ENCODE data around the gene HSPA9. TPM values are rescaled to one million over a fixed set of nuclear protein-coding genes. Genes with fewer than 3 reads are reported as not detected.
A peak's percentile ranks its signal among the peaks of the same experiment; 100 is the strongest.

HSPA9 gene
- total RNA-seq, 1 donor from 2014 or later = 290 TPM

- ATAC-seq (ENCODE audit: poor library complexity) (no peak), DNase-seq (no peak)
- intact Hi-C loops (cut with DNase I) = no loop called here
Measured at GRCh38 chr5:138568061-138568824, 7.0 kb downstream of the HSPA9 start.

- intact Hi-C loops (cut with DNase I) = no loop called here
- ATAC-seq (ENCODE audit: poor library complexity) = no peak
- no peak for DNase-seq
Measured at GRCh38 chr5:138566792-138567191, 8.4 kb downstream of the HSPA9 start.

- no peak for ATAC-seq (ENCODE audit: poor library complexity)
- no peak for DNase-seq
- intact Hi-C loops (cut with DNase I) = no loop called here
Measured at GRCh38 chr5:138565100-138565821, 9.9 kb downstream of the HSPA9 start.

- DNase-seq = no peak
- no peak for ATAC-seq (ENCODE audit: poor library complexity)
- intact Hi-C loops (cut with DNase I) = no loop called here
Measured at GRCh38 chr5:138564242-138564641, 11.0 kb downstream of the HSPA9 start.

- ATAC-seq (ENCODE audit: poor library complexity) (no peak), DNase-seq (no peak)
- intact Hi-C loops (cut with DNase I) = no loop called here
Measured at GRCh38 chr5:138563340-138564118, 11.7 kb downstream of the HSPA9 start.

- DNase-seq (no peak), ATAC-seq (ENCODE audit: poor library complexity) (no peak)
- intact Hi-C loops (cut with DNase I) = no loop called here
Measured at GRCh38 chr5:138560971-138561370, 14.2 kb downstream of the HSPA9 start.

DNA sequence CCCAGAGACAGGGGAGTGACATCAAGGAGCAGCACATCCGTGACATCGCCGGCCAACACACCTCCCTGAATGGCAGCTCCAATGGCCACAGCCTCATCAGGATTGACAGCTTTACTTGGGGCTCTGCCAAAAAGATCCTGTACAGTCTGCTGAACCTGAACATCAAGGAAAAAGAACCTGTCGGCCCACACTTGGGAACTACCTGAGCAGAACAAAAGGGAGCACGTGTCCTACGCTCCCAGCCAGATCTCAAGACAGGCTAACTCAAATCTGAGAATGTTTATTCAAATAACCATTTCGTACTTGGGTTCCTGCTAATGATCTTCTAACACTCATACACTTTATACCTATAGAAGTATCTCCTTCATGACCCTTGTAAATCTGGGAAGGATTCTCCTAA is 15.3 kb downstream of the HSPA9 start:
- no peak for DNase-seq
- no peak for ATAC-seq (ENCODE audit: poor library complexity)
- intact Hi-C loops (cut with DNase I) = no loop called here

DNA sequence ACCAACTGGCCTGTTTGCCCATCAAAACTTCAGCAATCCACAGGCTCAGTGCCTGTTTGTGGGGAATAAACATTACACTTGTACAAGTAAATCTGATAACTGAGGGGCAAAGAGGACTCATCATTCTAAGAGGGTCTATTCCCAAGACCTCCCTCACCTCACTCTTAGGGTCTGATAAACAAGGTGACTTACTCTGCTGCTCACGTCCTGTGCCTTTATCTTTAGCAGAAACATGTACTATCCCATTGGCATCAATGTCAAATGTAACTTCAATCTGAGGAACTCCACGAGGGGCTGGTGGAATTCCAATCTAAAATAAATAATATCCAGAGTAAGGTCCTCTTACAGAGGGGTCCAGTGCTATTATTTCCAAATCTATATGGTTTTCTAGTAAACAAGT is 17.5 kb downstream of the HSPA9 start:
- DNase-seq (no peak), ATAC-seq (ENCODE audit: poor library complexity) (no peak)
- intact Hi-C loops (cut with DNase I) = no loop called here

GRCh38 chr5:138554143-138554542 is 21.1 kb downstream of the HSPA9 start:
- DNase-seq (no peak), ATAC-seq (ENCODE audit: poor library complexity) (no peak)
- intact Hi-C loops (cut with DNase I) = no loop called here

- no peak for ATAC-seq (ENCODE audit: poor library complexity)
- intact Hi-C loops (cut with DNase I) = no loop called here
- DNase-seq = no peak
Measured at GRCh38 chr5:138553437-138554095, 21.6 kb downstream of the HSPA9 start.

GRCh38 chr5:138552657-138553056 is 22.5 kb downstream of the HSPA9 start:
- intact Hi-C loops (cut with DNase I) = no loop called here
- ATAC-seq (ENCODE audit: poor library complexity) (no peak), DNase-seq (no peak)

GRCh38 chr5:138549414-138549813 is 25.8 kb downstream of the HSPA9 start:
- DNase-seq (no peak), ATAC-seq (ENCODE audit: poor library complexity) (no peak)
- intact Hi-C loops (cut with DNase I) = no loop called here

DNA sequence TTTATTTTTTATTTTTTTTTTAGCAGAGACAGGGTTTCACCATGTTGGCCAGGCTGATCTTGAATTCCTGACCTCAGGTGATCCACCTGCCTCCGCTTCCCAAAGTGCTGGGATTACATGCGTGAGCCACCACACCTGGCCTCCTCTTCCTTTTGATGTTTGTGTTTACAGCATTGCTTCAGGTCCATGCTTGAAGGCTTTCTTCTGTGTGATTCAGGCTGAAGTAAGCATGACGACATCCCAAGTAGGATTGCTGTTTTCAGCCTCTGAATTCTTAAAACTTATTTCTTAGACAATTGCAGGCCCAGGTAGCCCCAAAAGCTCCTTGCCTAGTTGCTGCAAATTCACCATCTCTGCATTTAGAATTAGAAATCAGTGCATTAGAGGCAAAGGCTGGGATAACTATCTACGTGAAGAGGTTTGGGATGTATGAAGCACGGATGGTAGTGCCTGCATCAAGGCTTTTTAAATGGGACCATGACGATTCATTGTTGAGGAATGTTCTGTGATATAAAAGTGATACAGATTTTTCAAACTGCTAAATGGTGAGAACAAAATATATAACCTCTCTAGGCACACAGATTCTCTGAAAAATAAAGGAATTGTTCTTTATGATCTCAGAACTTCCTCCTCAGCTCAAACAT is 29.2 kb downstream of the HSPA9 start:
- intact Hi-C loops (cut with DNase I) = no loop called here
- DNase-seq (no peak), ATAC-seq (ENCODE audit: poor library complexity) (no peak)

GRCh38 chr5:138544181-138545134 is 30.7 kb downstream of the HSPA9 start:
- DNase-seq (no peak), ATAC-seq (ENCODE audit: poor library complexity) (no peak)
- intact Hi-C loops (cut with DNase I) = no loop called here

DNA sequence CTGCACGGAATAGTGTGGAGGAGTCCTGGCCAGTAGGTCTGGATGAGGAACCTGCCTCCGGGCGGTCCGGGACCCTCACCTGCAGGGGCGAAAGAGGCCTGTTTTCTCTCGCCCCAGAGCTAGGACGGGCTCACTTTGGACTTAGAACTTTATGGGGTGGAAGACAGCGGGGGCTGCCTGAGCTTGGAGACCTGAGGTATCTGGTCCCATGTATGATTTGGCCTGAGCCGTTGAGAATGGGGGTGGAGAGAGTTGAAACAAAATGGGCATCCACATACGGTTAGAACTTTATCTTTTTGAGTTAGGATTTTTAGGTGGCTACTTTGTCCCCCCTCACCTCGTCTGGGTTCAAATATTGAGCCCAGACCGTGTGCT is 31.5 kb downstream of the HSPA9 start:
- DNase-seq (no peak), ATAC-seq (ENCODE audit: poor library complexity) (peak; percentile 67)
- intact Hi-C loops (cut with DNase I) = no loop called here

- peak; percentile 100 for DNase-seq
- ATAC-seq (ENCODE audit: poor library complexity) = peak; percentile 94
- intact Hi-C loops (cut with DNase I) = no loop called here
Measured at GRCh38 chr5:138542956-138543729, 32.1 kb downstream of the HSPA9 start, which contains the start of gene ETF1. ETF1 (minus strand) TSS chr5:138543236; CDS start chr5:138542918, 318 bp downstream.

Data from Right ventricle myocardium superior (tissue), 1 donor.